Caco-2 (cell line): ENCODE results near the gene UBE2J2. TPM values are rescaled to one million over a fixed set of nuclear protein-coding genes. Genes with fewer than 3 reads are reported as not detected.

Experiments used
- BruUV-seq: library from RNA; stranded (reverse); fragments of 400-500 nt; replicated peaks from 2 replicates; lab custom pipeline; 2021; lab: Mats Ljungman, UMichigan
- CTCF ChIA-PET: fragments of 300-600 bp; sonication (Branson Sonifier 250); formaldehyde crosslinking; loops from one replicate; lab custom pipeline; 2022; ENCODE audit warnings: antibody characterized with exemption; lab: Charles Lee
- POLR2A ChIA-PET: fragments of 300-600 bp; sonication (Branson Sonifier 250); formaldehyde crosslinking; loops from one replicate; lab custom pipeline; 2022; ENCODE audit warnings: antibody characterized with exemption; lab: Charles Lee
- DNase-seq, 2 experiments: peaks; one replicate each; pipeline versions ENCODE4 v3.0.0 to v3.0.0-alpha.2; 2020 to 2022
- H3K27me3 ChIP-seq: replicated peaks from 2 replicates; pipeline ENCODE4 v1.6.0; 2011; ENCODE audit warnings: low read length; ENCODE audit not compliant: control insufficient read depth, insufficient read depth
- H3K36me3 ChIP-seq: 2 replicates; pipeline ENCODE4 v1.5.1; 2011; ENCODE audit warnings: low read length; ENCODE audit not compliant: control insufficient read depth, insufficient read depth
- H3K4me1 ChIP-seq: fragments of 250-450 bp; sonication (Bioruptor Pico); 2 replicates; pipeline ENCODE4 v1.5.1; 2020; ENCODE audit warnings: mild to moderate bottlenecking
- H3K4me3 ChIP-seq: 2 replicates; pipeline ENCODE4 v1.5.1; 2011; ENCODE audit warnings: low read depth, mild to moderate bottlenecking, control low read depth, low read length
- H3K9me3 ChIP-seq: fragments of 250-450 bp; sonication (Bioruptor Pico); 2 replicates; pipeline ENCODE4 v1.5.1; 2020; ENCODE audit warnings: mild to moderate bottlenecking, moderate library complexity
- H3K27ac Mint-ChIP-seq: one replicate; pipeline ENCODE4 v1.8.0; 2022; ENCODE audit warnings: mixed read lengths; ENCODE audit not compliant: unreplicated experiment
- H3K27me3 Mint-ChIP-seq: one replicate; pipeline ENCODE4 v1.8.0; 2022; ENCODE audit warnings: mixed read lengths; ENCODE audit not compliant: insufficient read depth, unreplicated experiment
- H3K36me3 Mint-ChIP-seq: one replicate; pipeline ENCODE4 v1.8.0; 2022; ENCODE audit warnings: mild to moderate bottlenecking, mixed read lengths; ENCODE audit not compliant: insufficient read depth, unreplicated experiment
- H3K4me1 Mint-ChIP-seq: one replicate; pipeline ENCODE4 v1.8.0; 2022; ENCODE audit warnings: low read depth, mixed read lengths; ENCODE audit not compliant: unreplicated experiment
- H3K4me3 Mint-ChIP-seq: one replicate; pipeline ENCODE4 v1.8.0; 2022; ENCODE audit warnings: mild to moderate bottlenecking, moderate library complexity, mixed read lengths; ENCODE audit not compliant: unreplicated experiment
- H3K9me3 Mint-ChIP-seq: one replicate; pipeline ENCODE4 v1.8.0; 2022; ENCODE audit warnings: mixed read lengths; ENCODE audit not compliant: unreplicated experiment
- intact Hi-C: fragments of 100-400 bp; cut with micrococcal nuclease; formaldehyde crosslinking; loops from one replicate; pipeline ENCODE4 v1.10.0; 2022; ENCODE audit not compliant: unreplicated experiment
- total RNA-seq: library from RNA; stranded (reverse); gene quantifications from 2 replicates; pipeline ENCODE4 v1.2.3, GENCODE V29; 2022
- TF ChIP-seq, protein P1 (sequence below), 2 experiments: fragments of 200-600 bp in 1 of 2; IDR thresholded peaks; 1 replicate in 1 of 2; 2 replicates in 1 of 2; pipeline versions ENCODE4 v1.5.1 to v1.8.0; 2011 to 2022; ENCODE audit warnings: antibody characterized with exemption in 1 of 2, control low read depth in 1 of 2, inconsistent platforms in 1 of 2, low read depth in 1 of 2, low read length in 1 of 2, mild to moderate bottlenecking in 1 of 2, moderate library complexity in 1 of 2; ENCODE audit not compliant: insufficient read depth in 1 of 2, severe bottlenecking in 1 of 2, unreplicated experiment in 1 of 2

Gene UBE2J2
- total RNA-seq, 1 experiment from 2014 or later: 57.2 TPM

DNA sequence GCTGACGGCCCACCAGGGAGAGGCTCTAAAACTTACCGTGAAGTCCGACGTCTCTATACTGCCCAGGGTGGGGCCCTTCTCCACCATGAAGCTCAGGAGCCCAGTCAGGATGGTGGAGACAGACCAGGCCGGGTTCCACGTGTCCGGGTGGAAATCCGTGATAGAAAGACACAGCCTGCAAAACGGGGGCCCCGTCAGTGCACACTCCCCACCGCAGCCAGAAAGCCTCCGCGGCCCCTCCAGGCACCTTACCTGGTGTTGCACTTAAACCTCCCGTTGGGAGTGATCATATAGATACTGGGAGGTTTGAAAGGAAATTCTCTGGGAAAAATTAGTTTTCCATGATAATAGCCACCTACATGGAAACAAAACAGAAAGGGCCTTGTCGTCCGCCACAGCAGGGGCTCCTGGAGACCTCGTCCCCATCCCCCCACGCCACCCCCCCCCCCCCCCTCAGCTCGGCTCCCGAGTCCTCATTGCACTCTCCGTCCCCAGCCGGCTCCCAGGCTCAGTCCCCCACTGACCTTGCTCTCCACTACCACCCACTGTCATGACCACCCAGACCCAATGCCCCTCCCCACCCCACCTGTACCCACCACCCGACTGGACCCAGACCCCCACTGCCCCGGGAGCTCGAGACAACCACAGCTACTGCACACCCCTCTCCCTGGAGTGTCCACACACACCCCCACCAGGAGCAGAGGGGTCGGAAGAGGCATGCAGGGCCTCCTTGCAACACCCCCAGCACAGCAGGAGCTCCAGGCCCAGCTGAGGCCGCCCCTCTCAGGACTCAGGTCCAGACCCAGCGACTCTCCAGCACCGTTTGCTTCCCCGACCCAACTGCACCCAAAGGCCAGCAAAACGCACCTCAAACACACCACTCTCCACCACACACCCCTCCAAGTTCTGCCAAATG, 16.4 kb downstream of the UBE2J2 start:
- Mint-ChIP-seq H3K4me1 (no peaks in the 10 kb centered on the region), H3K36me3 (peaks cover 86% of the 10 kb centered on the region), H3K4me3 (no peak overlapping the region), H3K27me3 (no peaks in the 10 kb centered on the region), H3K9me3 (no peaks in the 10 kb centered on the region), H3K27ac (peak overlapping the region; percentile 60)
- Histone ChIP-seq H3K36me3 (peaks cover 1% of the 10 kb centered on the region; the same call in 1 of the 2 replicates), H3K9me3 (no peaks in the 10 kb centered on the region), H3K27me3 (no peaks in the 10 kb centered on the region), H3K4me3 (no peak overlapping the region), H3K4me1 (no peaks in the 10 kb centered on the region)
- TF ChIP-seq, protein P1, sequence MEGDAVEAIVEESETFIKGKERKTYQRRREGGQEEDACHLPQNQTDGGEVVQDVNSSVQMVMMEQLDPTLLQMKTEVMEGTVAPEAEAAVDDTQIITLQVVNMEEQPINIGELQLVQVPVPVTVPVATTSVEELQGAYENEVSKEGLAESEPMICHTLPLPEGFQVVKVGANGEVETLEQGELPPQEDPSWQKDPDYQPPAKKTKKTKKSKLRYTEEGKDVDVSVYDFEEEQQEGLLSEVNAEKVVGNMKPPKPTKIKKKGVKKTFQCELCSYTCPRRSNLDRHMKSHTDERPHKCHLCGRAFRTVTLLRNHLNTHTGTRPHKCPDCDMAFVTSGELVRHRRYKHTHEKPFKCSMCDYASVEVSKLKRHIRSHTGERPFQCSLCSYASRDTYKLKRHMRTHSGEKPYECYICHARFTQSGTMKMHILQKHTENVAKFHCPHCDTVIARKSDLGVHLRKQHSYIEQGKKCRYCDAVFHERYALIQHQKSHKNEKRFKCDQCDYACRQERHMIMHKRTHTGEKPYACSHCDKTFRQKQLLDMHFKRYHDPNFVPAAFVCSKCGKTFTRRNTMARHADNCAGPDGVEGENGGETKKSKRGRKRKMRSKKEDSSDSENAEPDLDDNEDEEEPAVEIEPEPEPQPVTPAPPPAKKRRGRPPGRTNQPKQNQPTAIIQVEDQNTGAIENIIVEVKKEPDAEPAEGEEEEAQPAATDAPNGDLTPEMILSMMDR (IDR thresholded peaks at IDR 0.05; ENCODE audit: insufficient read depth in 1 of 2, low read depth in 1 of 2, low read length in 1 of 2, severe bottlenecking in 1 of 2, unreplicated experiment in 1 of 2): no peak
- ChIA-PET CTCF (interaction anchor here (0.5 kb wide), 1 partner anchor 16 kb away, joined by 3 read pairs; no protein-coding TSS in a partner anchor), POLR2A (no interaction called here)
- no TSS peak for BruUV-seq
- no peak for DNase-seq
- intact Hi-C loops: no loop called here

DNA sequence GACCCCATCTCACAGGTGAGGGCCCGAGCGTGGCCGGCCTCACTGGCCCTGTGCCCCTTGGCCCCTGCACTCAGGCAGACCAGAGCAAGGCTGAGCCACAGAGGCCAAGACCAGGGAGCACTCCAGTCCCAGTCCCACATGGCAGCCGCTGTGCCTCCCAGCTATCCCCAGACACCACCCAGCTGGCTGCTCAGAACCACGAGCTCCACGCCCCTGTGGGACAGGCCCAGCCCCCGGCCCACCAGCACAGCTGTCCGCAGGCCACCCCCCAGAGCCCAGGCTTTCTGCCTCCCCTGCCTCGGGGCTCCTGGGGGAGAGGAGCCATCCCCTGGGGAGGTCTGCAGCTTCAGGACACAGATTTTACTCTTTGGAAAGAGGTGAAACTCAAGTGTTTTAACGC, 18.0 kb downstream of the UBE2J2 start:
- H3K36me3 ChIP-seq: peaks cover 1% of the 10 kb centered on the region; the same call in 1 of the 2 replicates
- intact Hi-C loops: no loop called here
- no peaks in the 10 kb centered on the region for H3K4me1 ChIP-seq
- no TSS peak for BruUV-seq
- no peaks in the 10 kb centered on the region for H3K9me3 ChIP-seq
- no peaks in the 10 kb centered on the region for H3K27me3 Mint-ChIP-seq
- H3K9me3 Mint-ChIP-seq: no peaks in the 10 kb centered on the region
- ChIA-PET POLR2A (no interaction called here), CTCF (interaction anchor here (0.7 kb wide), 1 partner anchor 9 kb away, joined by 3 read pairs; no protein-coding TSS in a partner anchor)
- no peaks in the 10 kb centered on the region for H3K27me3 ChIP-seq
- H3K4me3 ChIP-seq: no peak overlapping the region
- TF ChIP-seq, protein P1 (IDR thresholded peaks at IDR 0.05; ENCODE audit: insufficient read depth in 1 of 2, low read depth in 1 of 2, low read length in 1 of 2, severe bottlenecking in 1 of 2, unreplicated experiment in 1 of 2): no peak
- DNase-seq: no peak
- H3K4me1 Mint-ChIP-seq: no peaks in the 10 kb centered on the region
- H3K4me3 Mint-ChIP-seq: no peak overlapping the region
- peaks cover 76% of the 10 kb centered on the region for H3K36me3 Mint-ChIP-seq
- no peak overlapping the region for H3K27ac Mint-ChIP-seq

DNA sequence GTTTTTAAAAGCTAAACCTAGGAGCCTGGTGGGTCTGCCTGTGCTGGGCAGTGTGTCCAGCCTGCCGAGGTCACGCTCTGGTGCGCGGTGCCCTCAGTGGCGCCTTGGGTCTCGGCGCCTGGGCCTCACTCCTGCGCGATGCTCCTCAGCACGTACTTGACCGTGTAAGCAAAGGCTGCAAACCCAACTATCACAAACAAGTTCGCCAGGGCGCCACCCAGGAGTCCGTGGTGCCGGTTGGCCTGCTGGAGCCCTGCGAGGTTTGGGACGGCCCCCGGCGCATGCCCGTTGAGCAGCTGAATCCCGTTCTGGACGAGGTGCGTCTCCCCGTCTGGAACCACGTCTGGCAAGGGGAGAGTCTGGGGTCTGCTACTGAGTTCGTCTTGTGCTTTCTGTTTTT, 18.6 kb downstream of the UBE2J2 start:
- no peaks in the 10 kb centered on the region for H3K4me1 Mint-ChIP-seq
- intact Hi-C loops: no loop called here
- no peaks in the 10 kb centered on the region for H3K27me3 Mint-ChIP-seq
- H3K9me3 ChIP-seq: no peaks in the 10 kb centered on the region
- POLR2A ChIA-PET: no interaction called here
- H3K27me3 ChIP-seq: no peaks in the 10 kb centered on the region
- H3K27ac Mint-ChIP-seq: no peak overlapping the region
- H3K36me3 Mint-ChIP-seq: peaks cover 70% of the 10 kb centered on the region
- CTCF ChIA-PET: interaction anchor here (0.7 kb wide), 1 partner anchor 10 kb away, joined by 3 read pairs; no protein-coding TSS in a partner anchor
- BruUV-seq: TSS peak; percentile 84
- DNase-seq: no peak
- no peaks in the 10 kb centered on the region for H3K9me3 Mint-ChIP-seq
- no peak overlapping the region for H3K4me3 ChIP-seq
- H3K36me3 ChIP-seq: peaks cover 1% of the 10 kb centered on the region; the same call in 1 of the 2 replicates
- H3K4me3 Mint-ChIP-seq: no peak overlapping the region
- H3K4me1 ChIP-seq: no peaks in the 10 kb centered on the region
- TF ChIP-seq, protein P1 (IDR thresholded peaks at IDR 0.05; ENCODE audit: insufficient read depth in 1 of 2, low read depth in 1 of 2, low read length in 1 of 2, severe bottlenecking in 1 of 2, unreplicated experiment in 1 of 2): no peak
